SK-N-MC (cell line): Measurements from ENCODE around the gene VOPP1.

Experiments used
- EZH2 ChIP-seq: fragments of 200-600 bp; sonication (generic); IDR thresholded peaks from one replicate; pipeline ENCODE4 v1.6.1; 2017; ENCODE audit warnings: antibody characterized with exemption
- POLR2AphosphoS5 ChIP-seq: IDR thresholded peaks from 2 replicates; pipeline ENCODE4 v1.6.1; 2012; ENCODE audit warnings: mild to moderate bottlenecking, low read depth, low read length, borderline replicate concordance

GRCh38 chr7:55484834-55485233, 87.5 kb downstream of the VOPP1 start:
- TF ChIP-seq POLR2AphosphoS5 (no peak), EZH2 (no peak)
